ENCODE measurements around the gene MEDAG. TPM values are rescaled to one million over a fixed set of nuclear protein-coding genes. Genes with fewer than 3 reads are reported as not detected.

MEDAG gene
- total RNA-seq, 1 experiment from 2014 or later: 1.6 TPM

DNA sequence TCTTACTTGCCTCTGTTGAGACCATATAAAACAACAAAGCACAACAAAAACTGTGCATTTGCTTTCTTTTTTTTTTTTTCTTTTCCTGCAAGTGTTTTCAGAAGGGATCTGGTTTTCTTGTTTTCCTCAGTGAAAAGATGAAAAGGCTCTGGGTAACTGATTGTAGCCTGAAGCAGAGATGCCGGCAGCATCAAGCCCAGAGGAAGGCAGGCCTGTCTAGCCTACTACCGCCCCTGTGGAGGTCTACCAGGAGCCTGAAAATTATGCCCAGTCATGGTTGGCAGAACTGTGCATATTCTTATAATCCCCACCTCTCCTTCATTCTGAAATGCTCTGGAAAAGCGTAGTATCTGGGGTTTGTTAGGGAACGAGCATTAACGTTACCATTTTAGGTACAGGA lies 32.6 kb upstream of the MEDAG start:
- TF ChIP-seq, protein P1, sequence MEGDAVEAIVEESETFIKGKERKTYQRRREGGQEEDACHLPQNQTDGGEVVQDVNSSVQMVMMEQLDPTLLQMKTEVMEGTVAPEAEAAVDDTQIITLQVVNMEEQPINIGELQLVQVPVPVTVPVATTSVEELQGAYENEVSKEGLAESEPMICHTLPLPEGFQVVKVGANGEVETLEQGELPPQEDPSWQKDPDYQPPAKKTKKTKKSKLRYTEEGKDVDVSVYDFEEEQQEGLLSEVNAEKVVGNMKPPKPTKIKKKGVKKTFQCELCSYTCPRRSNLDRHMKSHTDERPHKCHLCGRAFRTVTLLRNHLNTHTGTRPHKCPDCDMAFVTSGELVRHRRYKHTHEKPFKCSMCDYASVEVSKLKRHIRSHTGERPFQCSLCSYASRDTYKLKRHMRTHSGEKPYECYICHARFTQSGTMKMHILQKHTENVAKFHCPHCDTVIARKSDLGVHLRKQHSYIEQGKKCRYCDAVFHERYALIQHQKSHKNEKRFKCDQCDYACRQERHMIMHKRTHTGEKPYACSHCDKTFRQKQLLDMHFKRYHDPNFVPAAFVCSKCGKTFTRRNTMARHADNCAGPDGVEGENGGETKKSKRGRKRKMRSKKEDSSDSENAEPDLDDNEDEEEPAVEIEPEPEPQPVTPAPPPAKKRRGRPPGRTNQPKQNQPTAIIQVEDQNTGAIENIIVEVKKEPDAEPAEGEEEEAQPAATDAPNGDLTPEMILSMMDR (IDR thresholded peaks at IDR 0.05; ENCODE audit: unreplicated experiment): no peak
- intact Hi-C loops (cut with micrococcal nuclease; ENCODE audit: unreplicated experiment): no loop called here
- no peak overlapping the region for H3K4me3 Mint-ChIP-seq (ENCODE audit: low read depth, unreplicated experiment)
- no peaks in the 10 kb centered on the region for H3K9me3 Mint-ChIP-seq (ENCODE audit: low read depth, unreplicated experiment)
- no peak for DNase-seq
- CTCF ChIA-PET: no interaction called here
- no TSS peak for BruUV-seq (replicated peaks)
- no peaks in the 10 kb centered on the region for H3K27me3 Mint-ChIP-seq (ENCODE audit: unreplicated experiment)
- no peak overlapping the region for H3K27ac Mint-ChIP-seq (ENCODE audit: unreplicated experiment)
- H3K4me1 Mint-ChIP-seq (ENCODE audit: low read depth, unreplicated experiment): peaks cover 8% of the 10 kb centered on the region
- no peaks in the 10 kb centered on the region for H3K36me3 Mint-ChIP-seq (ENCODE audit: insufficient read depth, unreplicated experiment)

DNA sequence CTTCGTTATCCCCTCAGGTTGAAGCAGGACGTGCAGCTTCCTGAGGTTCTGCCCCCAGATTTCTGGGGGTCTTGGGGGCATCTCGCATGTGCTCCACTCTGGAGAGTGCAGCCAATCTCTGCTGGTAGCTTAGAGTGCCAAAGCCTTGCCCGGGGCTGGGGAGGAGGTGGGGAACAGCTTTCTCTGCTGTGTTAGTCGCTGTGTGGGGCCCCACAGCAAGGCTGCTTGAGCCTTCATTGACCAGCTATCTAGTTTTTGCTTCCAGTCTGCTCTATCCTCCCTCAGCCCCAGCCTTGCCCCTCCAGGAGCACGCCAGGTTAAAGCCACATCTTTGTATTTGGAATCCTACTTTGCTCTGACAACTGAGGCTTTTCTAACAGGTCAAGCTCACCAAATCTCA lies 32.0 kb upstream of the MEDAG start:
- Mint-ChIP-seq H3K27me3 (ENCODE audit: unreplicated experiment) (no peaks in the 10 kb centered on the region), H3K4me1 (ENCODE audit: low read depth, unreplicated experiment) (peaks cover 6% of the 10 kb centered on the region), H3K9me3 (ENCODE audit: low read depth, unreplicated experiment) (no peaks in the 10 kb centered on the region), H3K4me3 (ENCODE audit: low read depth, unreplicated experiment) (no peak overlapping the region), H3K27ac (ENCODE audit: unreplicated experiment) (no peak overlapping the region), H3K36me3 (ENCODE audit: insufficient read depth, unreplicated experiment) (no peaks in the 10 kb centered on the region)
- intact Hi-C loops (cut with micrococcal nuclease; ENCODE audit: unreplicated experiment): no loop called here
- TF ChIP-seq, protein P1 (IDR thresholded peaks at IDR 0.05; ENCODE audit: unreplicated experiment): no peak
- BruUV-seq (replicated peaks): no TSS peak
- CTCF ChIA-PET: no interaction called here
- DNase-seq: no peak

DNA sequence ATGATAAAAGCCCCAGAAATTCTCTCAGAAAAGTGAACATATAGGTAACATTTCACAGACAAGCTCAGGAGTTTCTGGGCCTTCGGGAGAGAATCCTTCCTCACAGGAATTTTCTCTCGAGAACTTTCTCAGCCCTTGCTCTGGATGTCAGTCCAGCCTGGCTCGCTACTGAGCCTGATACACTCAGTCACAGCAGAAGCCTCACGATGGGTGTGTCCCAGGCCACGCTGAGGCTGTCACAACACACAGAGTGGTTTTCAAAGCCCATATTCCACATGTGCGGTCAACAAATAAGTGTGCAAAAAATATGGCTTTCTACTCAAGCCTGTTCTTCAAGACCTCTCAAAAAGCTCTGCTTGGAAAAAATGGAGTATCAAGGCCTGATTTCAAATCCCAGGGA lies 31.5 kb upstream of the MEDAG start:
- H3K9me3 Mint-ChIP-seq (ENCODE audit: low read depth, unreplicated experiment): no peaks in the 10 kb centered on the region

DNA sequence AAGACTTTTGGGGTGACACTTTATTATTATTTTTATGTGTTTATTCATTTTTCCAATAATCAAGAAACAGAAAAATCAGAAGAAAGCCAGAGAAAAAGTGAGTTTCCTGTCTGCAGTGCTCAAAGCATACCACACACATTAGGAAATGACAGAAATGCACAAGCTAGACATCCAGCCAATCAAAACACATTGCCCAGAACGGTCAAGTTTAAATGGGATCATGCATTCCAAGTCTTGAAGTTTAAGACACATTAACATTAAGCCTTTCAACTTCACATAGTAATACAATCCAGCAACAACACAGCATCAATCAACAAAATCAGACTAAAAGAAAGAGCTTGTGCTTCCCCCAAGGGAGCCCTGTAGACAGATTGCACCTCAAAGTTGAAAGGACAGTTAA lies 28.7 kb upstream of the MEDAG start:
- H3K4me1 Mint-ChIP-seq (ENCODE audit: low read depth, unreplicated experiment): peaks cover 7% of the 10 kb centered on the region
- no peaks in the 10 kb centered on the region for H3K36me3 Mint-ChIP-seq (ENCODE audit: insufficient read depth, unreplicated experiment)
- BruUV-seq (replicated peaks): no TSS peak
- TF ChIP-seq, protein P1 (IDR thresholded peaks at IDR 0.05; ENCODE audit: unreplicated experiment): no peak
- intact Hi-C loops (cut with micrococcal nuclease; ENCODE audit: unreplicated experiment): no loop called here
- H3K27ac Mint-ChIP-seq (ENCODE audit: unreplicated experiment): no peak overlapping the region
- H3K9me3 Mint-ChIP-seq (ENCODE audit: low read depth, unreplicated experiment): no peaks in the 10 kb centered on the region
- H3K27me3 Mint-ChIP-seq (ENCODE audit: unreplicated experiment): no peaks in the 10 kb centered on the region
- no peak for DNase-seq
- CTCF ChIA-PET: no interaction called here
- no peak overlapping the region for H3K4me3 Mint-ChIP-seq (ENCODE audit: low read depth, unreplicated experiment)

More for the DNA sequence above, 31.5 kb upstream of the MEDAG start:
- TF ChIP-seq, protein P1 (IDR thresholded peaks at IDR 0.05; ENCODE audit: unreplicated experiment): no peak
- CTCF ChIA-PET: interaction anchor here (0.7 kb wide), 1 partner anchor 263 kb away, joined by 3 read pairs; no protein-coding TSS in a partner anchor
- intact Hi-C loops (cut with micrococcal nuclease; ENCODE audit: unreplicated experiment): no loop called here
- Mint-ChIP-seq H3K4me1 (ENCODE audit: low read depth, unreplicated experiment) (peaks cover 2% of the 10 kb centered on the region), H3K36me3 (ENCODE audit: insufficient read depth, unreplicated experiment) (no peaks in the 10 kb centered on the region), H3K27ac (ENCODE audit: unreplicated experiment) (no peak overlapping the region), H3K27me3 (ENCODE audit: unreplicated experiment) (no peaks in the 10 kb centered on the region), H3K4me3 (ENCODE audit: low read depth, unreplicated experiment) (no peak overlapping the region)
- no TSS peak for BruUV-seq (replicated peaks)
- DNase-seq: no peak
